Sigmoid colon (tissue), 7 donors: Measurements from ENCODE around the gene PTPN3. TPM values are rescaled to one million over a fixed set of nuclear protein-coding genes. Genes with fewer than 3 reads are reported as not detected.

ENCODE experiments used
- DNase-seq: peaks from one replicate; pipeline ENCODE4 v3.0.0-alpha.2; 2019
- H3K27ac ChIP-seq, 4 donors: fragments of 200-600 bp; sonication (generic); one replicate each; pipeline ENCODE4 v1.5.1; 2016 to 2019; ENCODE audit warnings: mild to moderate bottlenecking in 1 of 4
- H3K27me3 ChIP-seq, 3 donors: fragments of 200-600 bp; sonication (generic); one replicate each; pipeline ENCODE4 v1.5.1; 2019; ENCODE audit warnings: mild to moderate bottlenecking in 1 of 3
- H3K36me3 ChIP-seq, 4 donors: fragments of 200-600 bp; sonication (generic); one replicate each; pipeline ENCODE4 v1.5.1; 2016 to 2019
- H3K4me1 ChIP-seq, 4 donors: fragments of 200-600 bp; sonication (generic); one replicate each; pipeline ENCODE4 v1.5.1; 2017 to 2019
- H3K4me3 ChIP-seq, 4 donors: fragments of 200-600 bp; sonication (generic); one replicate each; pipeline ENCODE4 v1.5.1; 2017 to 2019; ENCODE audit warnings: mild to moderate bottlenecking in 2 of 4, moderate library complexity in 1 of 4
- H3K9me3 ChIP-seq, 4 donors: fragments of 200-600 bp in 3 of 4; sonication (generic) in 3 of 4; one replicate each; pipeline versions ENCODE4 v1.5.1 to v1.6.1; 2013 to 2019
- EP300 ChIP-seq, 4 donors: sonication (generic); formaldehyde crosslinking; IDR thresholded peaks; one replicate each; pipeline ENCODE4 v1.6.1; 2017; ENCODE audit warnings: antibody characterized with exemption in 4 of 4
- POLR2A ChIP-seq, 2 donors: fragments of 450-650 bp; IDR thresholded peaks; one replicate each; pipeline ENCODE4 v1.6.1; 2016; ENCODE audit warnings: antibody characterized with exemption in 2 of 2, mild to moderate bottlenecking in 2 of 2, moderate library complexity in 2 of 2
- POLR2AphosphoS5 ChIP-seq, 4 donors: sonication (generic); formaldehyde crosslinking; IDR thresholded peaks; one replicate each; pipeline ENCODE4 v1.6.1; 2017; ENCODE audit warnings: antibody characterized with exemption in 4 of 4
- WGBS, 2 donors: extraction: QIAGEN DNeasy Blood & Tissue Kit; methylation state at CpG; one replicate each; pipeline ENCODE4 v1.1.7; 2013; 5-methylcytosine and 5-hydroxymethylcytosine counted together
- intact Hi-C: fragments of 100-400 bp; cut with DNase I; formaldehyde crosslinking; loops from one replicate; pipeline ENCODE4 v1.15.1; 2023
- polyA plus RNA-seq, 3 donors: library from polyadenylated mRNA; stranded (reverse); fragments of 200-250 nt; gene quantifications; one replicate each; pipeline ENCODE4 v1.2.3, GENCODE V29; 2013
- small RNA-seq, 3 donors: library from RNA; depleted of rRNA; stranded (forward); fragments of <200 nt; gene quantifications; one replicate each; pipeline ENCODE3, GENCODE V24; 2016
- total RNA-seq, 4 donors: library from RNA; depleted of rRNA; stranded (reverse); fragments of >200 nt; gene quantifications; one replicate each; pipeline ENCODE4 v1.1.0, GENCODE V29; 2016
- TF ChIP-seq, protein P1 (sequence below), 4 experiments: fragments of 450-650 bp in 3 of 4; fragments of 200-600 bp in 1 of 4; IDR thresholded peaks; one replicate each; pipeline ENCODE4 v1.5.1; 2016 to 2019; ENCODE audit warnings: antibody characterized with exemption in 4 of 4, mild to moderate bottlenecking in 3 of 4, moderate library complexity in 2 of 4
- donor health status: healthy with polysubstance abuse.
- donor health status: Bipolar disorder and iron deficiency.
- donor health status: healthy.

PTPN3 gene
- total and polyA plus RNA-seq, 7 donors, result 1.3 to 25.0 (median 2.5) TPM

DNA sequence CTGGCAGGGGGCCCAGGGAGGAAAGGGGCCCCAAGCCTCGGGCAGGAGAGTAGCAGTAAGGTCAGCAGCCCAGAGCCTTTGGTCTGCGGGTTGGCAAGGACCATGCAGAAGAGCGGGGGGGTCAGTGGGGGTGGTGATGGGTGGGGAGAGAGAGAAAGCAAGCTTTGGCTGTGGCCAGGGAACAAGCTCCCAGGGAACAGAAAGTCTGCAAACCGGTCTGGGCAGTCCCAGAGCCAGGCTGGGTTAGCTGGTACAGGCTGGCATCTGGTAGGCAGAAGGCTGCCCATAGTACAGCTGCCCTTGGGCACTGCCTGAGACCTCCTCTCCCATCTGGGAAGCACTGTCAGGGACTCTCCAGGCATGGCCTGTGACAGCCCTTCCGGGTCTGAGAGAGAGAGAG, 166.8 kb downstream of the PTPN3 start:
- Histone ChIP-seq H3K27ac (no peak overlapping the region), H3K4me1 (peaks cover 0 to 3% (median 0%) of the 10 kb centered on the region in 4 donors), H3K4me3 (no peak overlapping the region), H3K27me3 (no peaks in the 10 kb centered on the region), H3K9me3 (no peaks in the 10 kb centered on the region), H3K36me3 (no peaks in the 10 kb centered on the region)
- TF ChIP-seq POLR2AphosphoS5 (IDR thresholded peaks at IDR 0.05) (no peak), EP300 (IDR thresholded peaks at IDR 0.05) (no peak), POLR2A (IDR thresholded peaks at IDR 0.05) (no peak)
- TF ChIP-seq, protein P1, sequence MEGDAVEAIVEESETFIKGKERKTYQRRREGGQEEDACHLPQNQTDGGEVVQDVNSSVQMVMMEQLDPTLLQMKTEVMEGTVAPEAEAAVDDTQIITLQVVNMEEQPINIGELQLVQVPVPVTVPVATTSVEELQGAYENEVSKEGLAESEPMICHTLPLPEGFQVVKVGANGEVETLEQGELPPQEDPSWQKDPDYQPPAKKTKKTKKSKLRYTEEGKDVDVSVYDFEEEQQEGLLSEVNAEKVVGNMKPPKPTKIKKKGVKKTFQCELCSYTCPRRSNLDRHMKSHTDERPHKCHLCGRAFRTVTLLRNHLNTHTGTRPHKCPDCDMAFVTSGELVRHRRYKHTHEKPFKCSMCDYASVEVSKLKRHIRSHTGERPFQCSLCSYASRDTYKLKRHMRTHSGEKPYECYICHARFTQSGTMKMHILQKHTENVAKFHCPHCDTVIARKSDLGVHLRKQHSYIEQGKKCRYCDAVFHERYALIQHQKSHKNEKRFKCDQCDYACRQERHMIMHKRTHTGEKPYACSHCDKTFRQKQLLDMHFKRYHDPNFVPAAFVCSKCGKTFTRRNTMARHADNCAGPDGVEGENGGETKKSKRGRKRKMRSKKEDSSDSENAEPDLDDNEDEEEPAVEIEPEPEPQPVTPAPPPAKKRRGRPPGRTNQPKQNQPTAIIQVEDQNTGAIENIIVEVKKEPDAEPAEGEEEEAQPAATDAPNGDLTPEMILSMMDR (IDR thresholded peaks at IDR 0.05), result no peak
- intact Hi-C loops, result no loop called here
- 9 to 49% methylated on average over 5 of the region's 5 CpGs for WGBS, 2 donors
- no peak for DNase-seq

DNA sequence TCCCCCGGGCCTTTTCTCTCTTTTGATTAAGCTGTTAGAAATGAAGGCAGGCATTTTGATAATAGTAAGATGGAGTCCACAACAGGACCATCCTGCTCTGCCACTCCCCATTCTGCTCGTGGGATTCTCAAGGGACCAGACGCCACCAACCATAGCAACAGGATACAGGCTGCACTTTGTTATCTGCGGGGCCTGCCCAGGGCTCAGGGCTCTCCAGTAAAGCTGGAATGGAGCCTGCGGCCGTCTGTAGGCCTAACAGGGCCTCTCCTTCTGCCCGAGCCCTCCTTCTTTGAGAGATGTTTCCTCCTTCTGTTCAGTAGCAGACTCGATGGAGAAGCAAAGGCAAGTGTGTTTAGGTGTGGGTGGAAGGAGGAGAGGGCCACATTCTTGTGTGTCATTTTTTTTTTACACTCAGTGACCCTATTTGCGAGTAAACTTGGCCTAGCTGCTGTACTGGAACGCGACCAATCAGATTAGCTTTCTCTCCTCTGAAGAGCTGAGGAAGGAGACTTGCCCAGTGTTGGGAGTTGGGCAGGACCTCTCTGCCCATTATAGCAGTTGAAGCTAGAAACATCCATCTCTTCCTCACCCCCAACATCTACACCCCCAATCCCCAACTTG, 168.4 kb downstream of the PTPN3 start:
- Histone ChIP-seq H3K4me1 (peaks cover 0 to 3% (median 0%) of the 10 kb centered on the region in 4 donors), H3K27ac (no peak overlapping the region), H3K9me3 (no peaks in the 10 kb centered on the region), H3K36me3 (no peaks in the 10 kb centered on the region), H3K27me3 (no peaks in the 10 kb centered on the region), H3K4me3 (peak overlapping the region in 1 of 4 donors; percentile 10)
- no peak for DNase-seq
- WGBS, 2 donors, result 27 to 72% methylated on average over 11 of the region's 11 CpGs
- TF ChIP-seq POLR2AphosphoS5 (IDR thresholded peaks at IDR 0.05), result no peak
- TF ChIP-seq POLR2A (IDR thresholded peaks at IDR 0.05), result no peak
- TF ChIP-seq, protein P1 (IDR thresholded peaks at IDR 0.05), result no peak
- no peak for TF ChIP-seq EP300 (IDR thresholded peaks at IDR 0.05)
- intact Hi-C loops, result loop anchor here (10.0 kb wide), 1 partner anchor 205 kb away; no protein-coding TSS in a partner anchor

DNA sequence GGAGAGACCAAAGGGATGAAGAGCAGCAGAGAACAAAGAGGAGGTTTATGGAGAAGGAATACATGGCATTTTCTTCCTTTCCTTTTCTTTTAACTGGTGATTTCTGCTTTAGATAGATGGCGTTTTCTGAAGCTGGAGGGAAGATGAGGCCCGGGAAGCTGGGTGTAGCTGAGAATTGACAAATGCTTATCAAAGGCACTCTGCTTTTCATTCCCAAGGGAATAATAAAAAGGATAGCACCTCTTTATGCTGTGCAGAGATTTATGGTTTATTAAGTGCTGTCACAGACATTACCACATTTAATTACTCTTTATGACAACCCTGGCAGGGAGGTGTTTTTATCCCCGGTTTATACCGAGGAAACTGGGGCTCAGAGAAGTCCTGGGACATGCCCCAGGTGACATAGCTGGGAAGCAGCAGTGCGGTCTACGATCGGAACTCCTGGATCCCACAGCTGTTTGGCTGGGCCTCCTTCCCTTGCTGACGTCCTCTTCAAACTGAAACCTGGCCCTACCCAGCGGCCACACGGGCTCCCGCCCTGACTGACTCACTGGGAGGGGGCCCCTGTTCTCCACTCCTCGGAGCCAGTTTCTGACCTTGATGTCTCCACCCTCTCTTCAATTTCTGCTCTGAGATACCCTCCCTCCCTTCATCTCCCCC, 169.0 kb downstream of the PTPN3 start:
- 11 to 49% methylated on average over 12 of the region's 12 CpGs for WGBS, 2 donors
- DNase-seq, result peak; percentile 67
- peaks cover 0 to 3% (median 0%) of the 10 kb centered on the region in 4 donors for H3K4me1 ChIP-seq
- no peaks in the 10 kb centered on the region for H3K27me3 ChIP-seq
- intact Hi-C loops, result loop anchor here (10.0 kb wide), 1 partner anchor 204 kb away; no protein-coding TSS in a partner anchor
- TF ChIP-seq POLR2AphosphoS5 (IDR thresholded peaks at IDR 0.05) (no peak), POLR2A (IDR thresholded peaks at IDR 0.05) (peak in 1 of 2 donors; percentile 36)
- TF ChIP-seq, protein P1 (IDR thresholded peaks at IDR 0.05), result no peak
- H3K4me3 ChIP-seq, result peak overlapping the region in 1 of 4 donors; percentile 10
- H3K36me3 ChIP-seq, result no peaks in the 10 kb centered on the region
- no peak overlapping the region for H3K27ac ChIP-seq
- H3K9me3 ChIP-seq, result no peaks in the 10 kb centered on the region

Small RNA genes lying within 50 kb of the gene (small RNA-seq; reads per million reads assigned to genes)
- 0 reads per million in 3 donors for gene MIR3927

Other genes with a start within 250 kb of the PTPN3 start
- 1 to 10 TPM in 2 of 4 donors, under 1 TPM in 2; 0.49 to 2.5 (median 1.4) TPM for gene EPB41L4B, start 177.2 kb downstream of the PTPN3 start, total RNA-seq
- 100 to 1,000 TPM in 2 of 3 donors, 10 to 100 TPM in 1; 41.8 to 160 (median 107) TPM for gene EPB41L4B, start 177.2 kb downstream of the PTPN3 start, polyA plus RNA-seq